Neutrophil (primary cell): ENCODE results near the gene MEGF11.

Experiments used
- H3K27ac ChIP-seq: fragments of 200-600 bp; sonication (generic); 2 replicates; pipeline ENCODE4 v1.5.1; 2016; ENCODE audit warnings: mild to moderate bottlenecking, moderate library complexity
- H3K27me3 ChIP-seq: fragments of 200-600 bp; sonication (generic); 2 replicates; pipeline ENCODE4 v1.6.0; 2016; ENCODE audit warnings: mild to moderate bottlenecking
- H3K36me3 ChIP-seq: fragments of 200-600 bp; sonication (generic); 2 replicates; pipeline ENCODE4 v1.5.1; 2017
- H3K4me1 ChIP-seq, 2 experiments: fragments of 200-600 bp in 1 of 2; sonication (generic) in 1 of 2; 1 replicate in 1 of 2; 2 replicates in 1 of 2; pipeline versions ENCODE4 v1.5.1 to v1.6.1; 2013 to 2016; ENCODE audit warnings: low read depth in 1 of 2, low read length in 1 of 2, mild to moderate bottlenecking in 1 of 2, moderate library complexity in 1 of 2; ENCODE audit not compliant: control insufficient read depth in 1 of 2, insufficient read depth in 1 of 2
- H3K4me3 ChIP-seq, 2 experiments: fragments of 200-600 bp in 1 of 2; sonication (generic) in 1 of 2; 1 replicate in 1 of 2; 2 replicates in 1 of 2; pipeline ENCODE4 v1.5.1; 2013 to 2016; ENCODE audit warnings: low read depth in 1 of 2, low read length in 1 of 2, mild to moderate bottlenecking in 1 of 2, moderate library complexity in 1 of 2
- H3K9me3 ChIP-seq: fragments of 200-600 bp; sonication (generic); 2 replicates; pipeline ENCODE4 v1.5.1; 2016
- CTCF ChIP-seq: fragments of 200-600 bp; sonication (generic); IDR thresholded peaks from 2 replicates; pipeline ENCODE4 v1.5.1; 2016; ENCODE audit warnings: antibody characterized with exemption

The MEGF11 gene

GRCh38 chr15:66092053-66093016, 161.2 kb downstream of the MEGF11 start:
- no peak overlapping the region for H3K27ac ChIP-seq
- no peak overlapping the region for H3K4me3 ChIP-seq
- no peak for TF ChIP-seq CTCF
- no peaks in the 10 kb centered on the region for H3K4me1 ChIP-seq
- no peaks in the 10 kb centered on the region for H3K36me3 ChIP-seq
- no peaks in the 10 kb centered on the region for H3K9me3 ChIP-seq
- H3K27me3 ChIP-seq: peaks cover 21% of the 10 kb centered on the region

- Histone ChIP-seq H3K4me3 (no peak overlapping the region), H3K27me3 (peaks cover 11% of the 10 kb centered on the region), H3K27ac (no peak overlapping the region), H3K9me3 (no peaks in the 10 kb centered on the region), H3K36me3 (no peaks in the 10 kb centered on the region), H3K4me1 (no peaks in the 10 kb centered on the region)
- no peak for TF ChIP-seq CTCF
Observed at GRCh38 chr15:66089509-66089908, 164.0 kb downstream of the MEGF11 start.

GRCh38 chr15:66089049-66089448, 164.5 kb downstream of the MEGF11 start:
- Histone ChIP-seq H3K27me3 (peaks cover 7% of the 10 kb centered on the region), H3K4me1 (no peaks in the 10 kb centered on the region), H3K36me3 (no peaks in the 10 kb centered on the region), H3K4me3 (no peak overlapping the region), H3K27ac (no peak overlapping the region), H3K9me3 (no peaks in the 10 kb centered on the region)
- TF ChIP-seq CTCF: no peak

DNA sequence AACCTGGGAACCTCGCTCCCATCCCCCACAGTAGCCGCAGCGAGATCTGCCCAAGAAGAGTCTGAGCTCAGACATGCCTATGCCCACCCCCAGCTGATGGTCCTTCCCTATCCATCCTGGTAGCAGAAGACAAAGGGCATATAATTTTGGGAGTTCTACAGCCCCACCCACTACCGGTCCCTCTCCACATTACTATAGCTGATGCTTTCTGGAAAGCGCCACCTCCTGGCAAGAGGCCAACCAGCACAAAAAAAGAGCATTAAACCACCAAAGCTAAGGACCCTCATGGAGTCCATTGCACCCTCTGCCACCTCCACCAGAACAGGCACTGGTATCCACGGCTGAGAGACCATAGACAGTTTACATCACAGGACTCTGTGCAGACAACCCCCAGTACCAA, 168.4 kb downstream of the MEGF11 start:
- H3K27ac ChIP-seq: no peak overlapping the region
- no peaks in the 10 kb centered on the region for H3K36me3 ChIP-seq
- H3K27me3 ChIP-seq: peaks cover under 1% of the 10 kb centered on the region
- H3K4me1 ChIP-seq: no peaks in the 10 kb centered on the region
- no peak overlapping the region for H3K4me3 ChIP-seq
- no peak for TF ChIP-seq CTCF
- no peaks in the 10 kb centered on the region for H3K9me3 ChIP-seq

- no peaks in the 10 kb centered on the region for H3K4me1 ChIP-seq
- H3K27me3 ChIP-seq: no peaks in the 10 kb centered on the region
- no peak overlapping the region for H3K27ac ChIP-seq
- no peak for TF ChIP-seq CTCF
- no peaks in the 10 kb centered on the region for H3K36me3 ChIP-seq
- H3K9me3 ChIP-seq: no peaks in the 10 kb centered on the region
- no peak overlapping the region for H3K4me3 ChIP-seq
Observed at GRCh38 chr15:66084704-66085103, 168.8 kb downstream of the MEGF11 start.
